Dermis blood vessel endothelial cell (primary cell): ENCODE results near the gene DTWD2. TPM values are rescaled to one million over a fixed set of nuclear protein-coding genes. Genes with fewer than 3 reads are reported as not detected.
A peak's percentile ranks its signal among the peaks of the same experiment; 100 is the strongest.
"Not testable (repeated sequence)": the region's sequence is repeated elsewhere in the genome, so short reads cannot be mapped to it uniquely, and the experiment has no call there.

Experiments used
- DNase-seq: peaks from one replicate; pipeline ENCODE4 v3.0.0; 2010
- total RNA-seq: library from RNA; depleted of rRNA; stranded (reverse); fragments of >200 nt; gene quantifications from 2 replicates; pipeline ENCODE4 v1.2.3, GENCODE V29; 2014

DTWD2 gene
- total RNA-seq = 3.1 and 3.2 TPM in 2 replicates

- peak; percentile 96 for DNase-seq
These were observed at the start of gene DTWD2 for GRCh38 chr5:118987988-118988865. Gene DTWD2, minus strand, starts transcription at chr5:118988547. Its CDS starts 36 bp downstream, at chr5:118988511.

GRCh38 chr5:119037496-119038215 is 49.3 kb upstream of the DTWD2 start:
- DNase-seq = no peak

- peak; percentile 30 for DNase-seq
These were observed 47.9 kb upstream of the DTWD2 start for GRCh38 chr5:119036101-119036762.

- no peak for DNase-seq
These were observed 44.8 kb upstream of the DTWD2 start for GRCh38 chr5:119033135-119033534.

GRCh38 chr5:119032656-119033055 is 44.3 kb upstream of the DTWD2 start:
- DNase-seq = no peak

GRCh38 chr5:119031905-119032304 is 43.6 kb upstream of the DTWD2 start:
- peak; percentile 1 for DNase-seq

- no peak for DNase-seq
These were observed 42.9 kb upstream of the DTWD2 start for GRCh38 chr5:119031011-119031886.

- no peak for DNase-seq
These were observed 40.2 kb upstream of the DTWD2 start for GRCh38 chr5:119028575-119028974.

GRCh38 chr5:119022773-119023172 is 34.4 kb upstream of the DTWD2 start:
- no peak for DNase-seq

- peak; percentile 59 for DNase-seq
These were observed 33.8 kb upstream of the DTWD2 start for GRCh38 chr5:119022017-119022745.

GRCh38 chr5:119021149-119021732 is 32.9 kb upstream of the DTWD2 start:
- no peak for DNase-seq

- no peak for DNase-seq
These were observed 31.6 kb upstream of the DTWD2 start for GRCh38 chr5:119019949-119020348.

- no peak for DNase-seq
These were observed 31.2 kb upstream of the DTWD2 start for GRCh38 chr5:119019501-119019900.

GRCh38 chr5:119017994-119018393 is 29.6 kb upstream of the DTWD2 start:
- DNase-seq = no peak

GRCh38 chr5:119016125-119016774 is 27.9 kb upstream of the DTWD2 start:
- DNase-seq = no peak

GRCh38 chr5:119011186-119011585 is 22.8 kb upstream of the DTWD2 start:
- no peak for DNase-seq

GRCh38 chr5:119010206-119010605 is 21.9 kb upstream of the DTWD2 start:
- no peak for DNase-seq

- no peak for DNase-seq
These were observed 20.8 kb upstream of the DTWD2 start for GRCh38 chr5:119009131-119009530.

- no peak for DNase-seq
These were observed 11.3 kb upstream of the DTWD2 start for GRCh38 chr5:118999696-119000095.

- not testable (repeated sequence) for DNase-seq
These were observed 10.5 kb upstream of the DTWD2 start for GRCh38 chr5:118998861-118999260.

- DNase-seq = no peak
These were observed 7.8 kb upstream of the DTWD2 start for GRCh38 chr5:118996098-118996497.
